K562 (cell line): ENCODE results near the gene TIGD4. TPM values are rescaled to one million over a fixed set of nuclear protein-coding genes. Genes with fewer than 3 reads are reported as not detected.
A peak's percentile ranks its signal among the peaks of the same experiment; 100 is the strongest.

Source experiments
- ARNT ChIP-seq, 2 experiments: fragments of 450-650 bp; IDR thresholded peaks; 2 replicates each; pipeline ENCODE4 v1.6.1; 2016; ENCODE audit warnings: mild to moderate bottlenecking in 1 of 2
- BCOR ChIP-seq: fragments of 450-650 bp; IDR thresholded peaks from 2 replicates; pipeline ENCODE4 v1.6.1; 2016
- CLOCK ChIP-seq: fragments of 250-450 bp; sonication (Bioruptor Pico); IDR thresholded peaks from 2 replicates; pipeline ENCODE4 v1.4.0; 2020; ENCODE audit warnings: mild to moderate bottlenecking, moderate library complexity, borderline replicate concordance
- E2F3 ChIP-seq: fragments of 250-450 bp; sonication (Bioruptor Pico); IDR thresholded peaks from 2 replicates; pipeline ENCODE4 v1.4.0; 2020; ENCODE audit warnings: mild to moderate bottlenecking
- FOXK2 ChIP-seq, 2 experiments: fragments of 450-650 bp; IDR thresholded peaks in 1 of 2; conservative IDR thresholded peaks in 1 of 2; 2 replicates each; pipeline ENCODE4 v1.6.1; 2016; ENCODE audit warnings: low read depth in 2 of 2, mild to moderate bottlenecking in 1 of 2
- HLTF ChIP-seq: fragments of 450-650 bp; IDR thresholded peaks from 2 replicates; pipeline ENCODE4 v1.6.1; 2016
- ILF3 ChIP-seq: fragments of 450-650 bp; IDR thresholded peaks from 2 replicates; pipeline ENCODE4 v1.6.1; 2018; ENCODE audit warnings: antibody characterized with exemption, mild to moderate bottlenecking, moderate library complexity, borderline replicate concordance
- PREB ChIP-seq: sonication (generic); formaldehyde crosslinking; IDR thresholded peaks from 2 replicates; pipeline ENCODE4 v1.8.1; 2023; ENCODE audit warnings: mild to moderate bottlenecking, missing genetic modification reagents
- PRMT5 ChIP-seq: sonication (generic); formaldehyde crosslinking; IDR thresholded peaks from 2 replicates; pipeline ENCODE4 v1.5.0; 2020; ENCODE audit warnings: missing genetic modification reagents
- RERE ChIP-seq: sonication (generic); formaldehyde crosslinking; IDR thresholded peaks from 2 replicates; pipeline ENCODE4 v1.8.0; 2023; ENCODE audit warnings: missing genetic modification reagents, mild to moderate bottlenecking, borderline replicate concordance
- SETDB1 ChIP-seq: IDR thresholded peaks from one replicate; pipeline ENCODE4 v1.6.1; 2012; ENCODE audit warnings: low read length, control low read depth, inconsistent platforms
- SIN3B ChIP-seq: fragments of 450-650 bp; IDR thresholded peaks from 2 replicates; pipeline ENCODE4 v1.6.1; 2017; ENCODE audit warnings: low read depth, mild to moderate bottlenecking, moderate library complexity
- TGIF2 ChIP-seq: sonication (generic); formaldehyde crosslinking; IDR thresholded peaks from 2 replicates; pipeline ENCODE4 v1.8.1; 2022; ENCODE audit warnings: mild to moderate bottlenecking, missing genetic modification reagents, moderate library complexity
- USF2 ChIP-seq: sonication (generic); formaldehyde crosslinking; IDR thresholded peaks from 2 replicates; pipeline ENCODE4 v1.5.0; 2020; ENCODE audit warnings: missing genetic modification reagents
- ZC3H8 ChIP-seq: fragments of 450-650 bp; IDR thresholded peaks from 2 replicates; pipeline ENCODE4 v1.6.1; 2017
- ZNF584 ChIP-seq: fragments of 200-800 bp; sonication (Bioruptor generic); IDR thresholded peaks from 2 replicates; pipeline ENCODE4 v1.6.1; 2016; ENCODE audit warnings: low read depth, mild to moderate bottlenecking, missing genetic modification characterization, missing compliant biosample characterization
- ZNF764 ChIP-seq: fragments of 250-450 bp; sonication (Bioruptor Pico); IDR thresholded peaks from 2 replicates; pipeline ENCODE4 v1.4.0; 2020; ENCODE audit warnings: low read depth, mild to moderate bottlenecking, moderate library complexity
- polyA plus RNA-seq, 8 experiments: library from polyadenylated mRNA; depleted of rRNA in 4 of 8; stranded (reverse) in 5 of 8; unstranded in 3 of 8; fragments of >200 nt; fragmentation: Nextera tagmentation in 2 of 8; fragmentation: Illumina TruSeq in 1 of 8; extraction: Ambion mirVana in 2 of 8; extraction: Trizol in 1 of 8; gene quantifications; 2 replicates each; pipeline versions ENCODE4 v1.2.1 to v1.2.3, GENCODE V29; 2011 to 2014; ENCODE audit warnings: inconsistent platforms in 1 of 8, missing spikeins in 1 of 8
- total RNA-seq, 7 experiments: library from RNA; depleted of rRNA in 6 of 7; stranded (reverse); fragments of >200 nt in 6 of 7; fragmentation: Illumina TruSeq in 2 of 7; extraction: Trizol in 2 of 7; gene quantifications; 2 replicates each; pipeline versions ENCODE4 v1.2.1 to v1.2.3, GENCODE V29; 2011 to 2021; ENCODE audit warnings: low replicate concordance in 1 of 7

The TIGD4 gene
- total and polyA plus RNA-seq, 9 of the 15 experiments (the other 6 are each of a cell fraction or from before 2014, with no cell fraction given) = 0.07 to 0.28 (median 0.18) TPM

GRCh38 chr4:152779513-152780266, at the start of gene TIGD4, which contains the start of gene ARFIP1 (continued):
- TF ChIP-seq RERE = no peak
- no peak for TF ChIP-seq PREB
- TF ChIP-seq ILF3 = no peak
- 0 out of 2 replicates have a peak, but pooled peaks have one; percentile 17 for TF ChIP-seq BCOR
- no peak for TF ChIP-seq ZC3H8
- TF ChIP-seq CLOCK (CRISPR knock-in tag) = no peak
- no peak for TF ChIP-seq ZNF764 (CRISPR knock-in tag)
- no peak for TF ChIP-seq ZNF584 (CRISPR knock-in tag)
- 0 out of 4 replicates have a peak, but pooled peaks of 1 of the 2 experiments have one; percentile 41 for TF ChIP-seq ARNT (IDR thresholded peaks at IDR 0.05)
- no peak for TF ChIP-seq E2F3 (CRISPR knock-in tag)
- no peak for TF ChIP-seq PRMT5
- TF ChIP-seq SETDB1 = no peak
- TF ChIP-seq SIN3B = peak; percentile 65
- peak; percentile 20; the same call in 1 of the 2 replicates for TF ChIP-seq HLTF
- TF ChIP-seq USF2 (CRISPR knock-in tag) = no peak
- TF ChIP-seq FOXK2 (conservative IDR thresholded peaks at IDR 0.05 in 1 of 2, IDR thresholded peaks at IDR 0.05 in 1 of 2; ENCODE audit: low read depth in 2 of 2) = peak; percentile 29 to 56; a peak in 1 of 4 replicates
- TF ChIP-seq TGIF2 (CRISPR knock-in tag) = no peak
